Measurements from ENCODE around the gene NF1. TPM values are rescaled to one million over a fixed set of nuclear protein-coding genes. Genes with fewer than 3 reads are reported as not detected.

NF1 gene
- total RNA-seq, 1 experiment from 2014 or later = 164 TPM

DNA sequence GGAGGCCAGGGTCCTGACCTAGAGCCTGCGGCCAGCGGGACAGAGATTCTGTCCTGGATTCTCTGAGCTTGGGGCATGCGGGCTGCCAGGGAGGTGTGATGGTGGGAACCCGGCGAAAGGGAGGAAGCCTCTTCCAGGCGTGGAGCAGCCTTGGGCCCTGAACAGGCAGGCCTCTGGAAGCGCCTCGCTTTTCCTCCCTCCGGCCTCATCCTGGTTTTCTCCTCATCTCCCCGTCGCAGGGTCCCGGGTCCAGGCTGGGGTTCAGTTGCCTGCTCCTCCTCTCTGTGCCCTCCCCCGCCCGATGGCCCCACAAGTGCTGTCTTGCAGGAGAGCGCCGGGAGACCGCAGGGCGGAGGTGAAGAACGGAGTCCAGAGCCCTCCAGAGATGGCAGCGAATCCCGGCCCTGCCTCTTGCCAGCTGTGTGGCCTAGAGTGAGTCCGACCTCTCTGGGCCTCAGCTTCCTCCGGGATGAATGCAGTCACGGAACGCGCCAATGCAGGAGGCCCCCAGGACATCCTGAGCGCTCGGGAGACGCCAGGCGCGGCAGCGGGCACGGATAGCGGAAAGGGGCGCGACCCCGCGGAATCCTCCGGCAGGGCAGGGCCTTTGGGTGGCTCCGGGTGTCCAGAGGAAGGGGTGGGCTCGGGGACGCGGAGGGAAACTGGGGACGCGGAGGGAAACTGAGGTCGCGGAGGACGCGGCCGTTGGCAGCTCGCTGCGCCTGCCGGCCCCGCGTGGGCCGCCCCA, 296.1 kb downstream of the NF1 start:
- no peaks in the 10 kb centered on the region for H3K9me3 ChIP-seq (ENCODE audit: low read length)
- DNase-seq = no peak
- no peaks in the 10 kb centered on the region for H3K27me3 ChIP-seq (ENCODE audit: low read length)
- no peaks in the 10 kb centered on the region for H3K36me3 ChIP-seq (ENCODE audit: insufficient read depth, low read length)
- no peak overlapping the region for H3K4me2 ChIP-seq (ENCODE audit: low read depth, low read length, poor library complexity, severe bottlenecking)
- H3K9me2 ChIP-seq (replicated peaks; ENCODE audit: insufficient read depth, low read length) = no peaks in the 10 kb centered on the region
- H4K20me1 ChIP-seq (ENCODE audit: insufficient read depth, low read depth, low read length) = no peaks in the 10 kb centered on the region; the same call in 1 of the 2 replicates
- H3K27ac ChIP-seq (ENCODE audit: low read length) = no peak overlapping the region
- no peaks in the 10 kb centered on the region for H3K79me2 ChIP-seq (ENCODE audit: low read length)
- H3K4me1 ChIP-seq (ENCODE audit: low read length) = no peaks in the 10 kb centered on the region
- no peak overlapping the region for H2AFZ ChIP-seq (ENCODE audit: low read length)
- H3K4me3 ChIP-seq (ENCODE audit: low read length) = no peak overlapping the region
- no peak overlapping the region for H3K9ac ChIP-seq (ENCODE audit: low read length)

DNA sequence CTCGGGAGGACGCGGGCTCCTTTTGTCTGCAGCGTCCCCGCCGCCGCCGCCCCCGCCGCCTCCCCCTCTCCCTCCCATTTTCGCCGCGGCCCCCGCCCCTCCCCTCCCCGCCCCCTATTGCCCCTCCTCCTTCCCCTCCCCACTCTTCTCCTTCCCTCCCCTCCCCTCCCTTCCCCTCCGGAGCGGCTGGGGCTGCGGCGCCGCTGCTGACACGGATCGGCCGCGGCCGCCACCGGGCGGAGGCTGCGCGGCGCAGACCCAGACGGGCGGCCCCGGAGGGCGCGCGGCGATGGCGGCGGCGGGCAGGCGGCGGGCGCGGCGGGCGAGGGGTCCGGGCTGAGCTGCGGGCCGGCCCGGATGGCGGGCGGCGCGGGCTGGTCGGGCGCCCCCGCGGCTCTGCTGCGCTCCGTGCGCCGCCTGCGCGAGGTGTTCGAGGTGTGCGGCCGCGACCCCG, 296.7 kb downstream of the NF1 start, which contains the start of gene RAB11FIP4:
Gene RAB11FIP4, plus strand, starts transcription at position 180 of the 454 bp plus-strand sequence. Its CDS starts 178 bp downstream, at position 358.
- H3K9ac ChIP-seq (ENCODE audit: low read length) = no peak within 1 kb of the TSS
- no peaks in the 10 kb centered on the region for H3K4me1 ChIP-seq (ENCODE audit: low read length)
- no peak for DNase-seq
- no peaks in the 10 kb centered on the region for H3K9me2 ChIP-seq (replicated peaks; ENCODE audit: insufficient read depth, low read length)
- no peaks in the 10 kb centered on the region for H3K79me2 ChIP-seq (ENCODE audit: low read length)
- H2AFZ ChIP-seq (ENCODE audit: low read length) = no peak within 1 kb of the TSS
- H3K4me3 ChIP-seq (ENCODE audit: low read length) = no peak within 1 kb of the TSS
- H3K36me3 ChIP-seq (ENCODE audit: insufficient read depth, low read length) = no peaks in the 10 kb centered on the region
- no peaks in the 10 kb centered on the region for H3K9me3 ChIP-seq (ENCODE audit: low read length)
- no peaks in the 10 kb centered on the region for H3K27me3 ChIP-seq (ENCODE audit: low read length)
- H3K4me2 ChIP-seq (ENCODE audit: low read depth, low read length, poor library complexity, severe bottlenecking) = no peak within 1 kb of the TSS
- no peak within 1 kb of the TSS for H3K27ac ChIP-seq (ENCODE audit: low read length)
- peaks cover 4% of the 10 kb centered on the region; the same call in 1 of the 2 replicates for H4K20me1 ChIP-seq (ENCODE audit: insufficient read depth, low read depth, low read length)

DNA sequence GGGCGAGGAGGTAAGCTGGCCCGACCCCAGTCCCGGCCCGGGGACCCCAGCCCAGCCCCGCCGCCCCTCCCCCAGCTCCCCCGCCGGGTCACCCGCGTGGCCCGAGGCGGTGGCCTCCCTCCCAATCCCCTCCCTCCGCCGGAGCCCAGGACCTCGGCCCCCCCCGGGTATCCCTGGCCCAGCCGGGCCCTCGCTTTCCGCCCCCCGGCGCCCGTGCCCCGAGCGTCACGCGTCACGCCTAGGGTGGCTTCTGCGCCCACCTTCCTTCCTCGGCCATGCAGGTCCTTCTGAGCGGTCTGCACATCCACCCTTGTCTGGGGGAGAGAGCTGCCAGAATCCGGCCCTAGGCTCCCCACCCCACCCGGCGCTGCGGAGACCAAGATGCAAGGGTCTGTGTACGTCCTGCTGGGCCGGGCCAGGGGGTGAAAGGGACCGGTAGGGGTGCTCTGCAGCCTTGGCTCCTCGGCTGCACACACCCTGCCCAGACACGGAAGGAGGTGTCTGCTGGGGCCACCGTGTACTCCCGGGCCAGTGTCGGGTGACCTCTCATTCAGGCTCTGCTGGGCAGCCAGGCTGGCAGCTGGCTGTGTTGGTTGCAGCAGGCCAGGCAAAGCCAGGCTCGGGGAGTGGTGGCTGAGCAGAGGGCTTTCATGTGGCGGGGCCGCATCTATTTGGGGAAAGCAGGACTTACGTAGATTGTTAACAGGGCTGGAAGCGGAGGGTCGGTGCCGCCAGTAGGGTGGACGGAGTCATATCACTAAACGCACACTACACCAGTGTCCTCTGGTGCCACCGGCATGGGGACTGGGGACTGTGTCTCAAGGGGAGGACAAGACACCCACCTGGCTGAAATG, 297.5 kb downstream of the NF1 start:
- H2AFZ ChIP-seq (ENCODE audit: low read length) = no peak overlapping the region
- no peak overlapping the region for H3K27ac ChIP-seq (ENCODE audit: low read length)
- peaks cover 5% of the 10 kb centered on the region; the same call in 1 of the 2 replicates for H4K20me1 ChIP-seq (ENCODE audit: insufficient read depth, low read depth, low read length)
- no peak for DNase-seq
- H3K4me3 ChIP-seq (ENCODE audit: low read length) = no peak overlapping the region
- H3K79me2 ChIP-seq (ENCODE audit: low read length) = no peaks in the 10 kb centered on the region
- no peak overlapping the region for H3K4me2 ChIP-seq (ENCODE audit: low read depth, low read length, poor library complexity, severe bottlenecking)
- no peaks in the 10 kb centered on the region for H3K4me1 ChIP-seq (ENCODE audit: low read length)
- H3K9me3 ChIP-seq (ENCODE audit: low read length) = no peaks in the 10 kb centered on the region
- H3K27me3 ChIP-seq (ENCODE audit: low read length) = no peaks in the 10 kb centered on the region
- no peaks in the 10 kb centered on the region for H3K9me2 ChIP-seq (replicated peaks; ENCODE audit: insufficient read depth, low read length)
- no peak overlapping the region for H3K9ac ChIP-seq (ENCODE audit: low read length)
- no peaks in the 10 kb centered on the region for H3K36me3 ChIP-seq (ENCODE audit: insufficient read depth, low read length)

DNA sequence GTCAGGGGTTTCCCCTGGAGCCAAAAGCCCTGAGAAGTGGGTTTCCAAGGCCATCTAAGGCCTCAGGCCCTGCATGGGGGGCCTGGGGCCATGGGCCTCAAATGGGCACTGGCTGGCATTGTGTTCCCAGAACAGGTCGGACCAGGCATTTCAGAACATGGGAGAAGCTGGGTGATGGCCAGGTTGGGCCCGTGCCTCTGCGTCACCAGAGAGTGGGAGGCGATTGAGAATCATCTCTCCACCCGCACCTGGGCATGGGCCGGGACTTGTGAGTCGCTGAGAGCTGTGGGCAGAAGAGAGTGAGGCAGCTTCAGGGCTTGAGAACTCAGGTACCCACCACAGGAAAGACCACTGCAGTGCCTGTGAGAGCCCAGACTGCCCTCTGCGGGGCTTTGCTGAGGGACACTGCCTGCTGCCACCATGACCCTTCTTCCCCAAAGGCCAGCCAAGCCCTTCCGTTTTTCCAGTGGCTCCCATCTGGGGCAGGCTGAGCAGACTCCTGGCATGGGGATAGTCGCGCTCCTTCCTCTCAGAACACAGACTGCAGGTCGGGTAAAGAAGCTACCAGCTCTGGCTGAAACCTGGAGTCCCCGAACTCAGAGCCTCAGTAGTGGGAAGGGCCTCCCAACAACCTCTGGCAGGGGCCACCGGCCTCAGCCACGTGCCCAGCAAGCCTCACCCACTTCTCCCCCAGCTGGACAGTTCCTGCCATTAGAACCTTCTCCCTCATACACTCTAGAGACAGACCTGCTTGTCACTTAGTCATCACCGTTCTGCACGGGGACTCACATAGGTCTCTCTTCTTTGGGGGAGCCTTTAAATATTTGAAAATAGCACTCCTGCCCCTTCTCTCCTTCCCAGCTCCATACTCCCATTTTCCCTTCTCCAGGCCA, 298.3 kb downstream of the NF1 start:
- H3K9me2 ChIP-seq (replicated peaks; ENCODE audit: insufficient read depth, low read length) = no peaks in the 10 kb centered on the region
- no peak overlapping the region for H3K27ac ChIP-seq (ENCODE audit: low read length)
- no peaks in the 10 kb centered on the region for H3K27me3 ChIP-seq (ENCODE audit: low read length)
- peaks cover 5% of the 10 kb centered on the region; the same call in 1 of the 2 replicates for H4K20me1 ChIP-seq (ENCODE audit: insufficient read depth, low read depth, low read length)
- H3K9me3 ChIP-seq (ENCODE audit: low read length) = no peaks in the 10 kb centered on the region
- no peaks in the 10 kb centered on the region for H3K4me1 ChIP-seq (ENCODE audit: low read length)
- no peak overlapping the region for H3K4me3 ChIP-seq (ENCODE audit: low read length)
- no peak overlapping the region for H3K4me2 ChIP-seq (ENCODE audit: low read depth, low read length, poor library complexity, severe bottlenecking)
- no peaks in the 10 kb centered on the region for H3K79me2 ChIP-seq (ENCODE audit: low read length)
- DNase-seq = no peak
- no peak overlapping the region for H2AFZ ChIP-seq (ENCODE audit: low read length)
- H3K9ac ChIP-seq (ENCODE audit: low read length) = no peak overlapping the region
- no peaks in the 10 kb centered on the region for H3K36me3 ChIP-seq (ENCODE audit: insufficient read depth, low read length)

DNA sequence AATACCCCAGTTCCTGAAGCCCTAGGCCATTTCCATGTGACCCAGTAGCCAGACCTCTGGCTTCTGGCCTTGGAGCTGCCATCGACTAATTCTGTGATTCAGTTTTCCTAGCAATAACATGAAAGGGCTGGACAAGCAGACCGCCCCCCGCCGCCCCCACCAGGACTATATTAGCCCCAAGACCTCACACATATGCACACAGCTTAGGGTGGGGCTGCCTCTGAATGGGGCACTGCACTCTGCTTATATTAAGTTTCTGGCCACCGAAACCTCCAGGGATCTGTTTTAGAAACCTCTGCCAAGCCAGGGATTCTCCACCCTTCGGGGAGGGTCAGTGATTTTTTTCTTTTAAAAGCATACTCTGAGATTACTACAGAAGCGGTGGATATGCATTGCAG, 299.0 kb downstream of the NF1 start:
- Histone ChIP-seq H3K4me3 (ENCODE audit: low read length) (no peak overlapping the region), H3K9me2 (replicated peaks; ENCODE audit: insufficient read depth, low read length) (no peaks in the 10 kb centered on the region), H3K27ac (ENCODE audit: low read length) (no peak overlapping the region), H2AFZ (ENCODE audit: low read length) (no peak overlapping the region), H3K4me1 (ENCODE audit: low read length) (no peaks in the 10 kb centered on the region), H3K79me2 (ENCODE audit: low read length) (no peaks in the 10 kb centered on the region), H3K27me3 (ENCODE audit: low read length) (no peaks in the 10 kb centered on the region), H4K20me1 (ENCODE audit: insufficient read depth, low read depth, low read length) (peaks cover 5% of the 10 kb centered on the region; the same call in 1 of the 2 replicates), H3K36me3 (ENCODE audit: insufficient read depth, low read length) (no peaks in the 10 kb centered on the region), H3K9me3 (ENCODE audit: low read length) (no peaks in the 10 kb centered on the region), H3K9ac (ENCODE audit: low read length) (no peak overlapping the region), H3K4me2 (ENCODE audit: low read depth, low read length, poor library complexity, severe bottlenecking) (no peak overlapping the region)
- DNase-seq = no peak

GRCh38 chr17:31394544-31394943, 299.8 kb downstream of the NF1 start:
- Histone ChIP-seq H2AFZ (ENCODE audit: low read length) (no peak overlapping the region), H3K4me2 (ENCODE audit: low read depth, low read length, poor library complexity, severe bottlenecking) (no peak overlapping the region), H3K4me3 (ENCODE audit: low read length) (no peak overlapping the region), H3K36me3 (ENCODE audit: insufficient read depth, low read length) (no peaks in the 10 kb centered on the region), H3K27ac (ENCODE audit: low read length) (no peak overlapping the region), H3K4me1 (ENCODE audit: low read length) (no peaks in the 10 kb centered on the region), H4K20me1 (ENCODE audit: insufficient read depth, low read depth, low read length) (peaks cover 5% of the 10 kb centered on the region; the same call in 1 of the 2 replicates), H3K9me3 (ENCODE audit: low read length) (no peaks in the 10 kb centered on the region), H3K79me2 (ENCODE audit: low read length) (no peaks in the 10 kb centered on the region), H3K9me2 (replicated peaks; ENCODE audit: insufficient read depth, low read length) (no peaks in the 10 kb centered on the region), H3K27me3 (ENCODE audit: low read length) (no peaks in the 10 kb centered on the region), H3K9ac (ENCODE audit: low read length) (no peak overlapping the region)
- peak; percentile 85 for DNase-seq

DNA sequence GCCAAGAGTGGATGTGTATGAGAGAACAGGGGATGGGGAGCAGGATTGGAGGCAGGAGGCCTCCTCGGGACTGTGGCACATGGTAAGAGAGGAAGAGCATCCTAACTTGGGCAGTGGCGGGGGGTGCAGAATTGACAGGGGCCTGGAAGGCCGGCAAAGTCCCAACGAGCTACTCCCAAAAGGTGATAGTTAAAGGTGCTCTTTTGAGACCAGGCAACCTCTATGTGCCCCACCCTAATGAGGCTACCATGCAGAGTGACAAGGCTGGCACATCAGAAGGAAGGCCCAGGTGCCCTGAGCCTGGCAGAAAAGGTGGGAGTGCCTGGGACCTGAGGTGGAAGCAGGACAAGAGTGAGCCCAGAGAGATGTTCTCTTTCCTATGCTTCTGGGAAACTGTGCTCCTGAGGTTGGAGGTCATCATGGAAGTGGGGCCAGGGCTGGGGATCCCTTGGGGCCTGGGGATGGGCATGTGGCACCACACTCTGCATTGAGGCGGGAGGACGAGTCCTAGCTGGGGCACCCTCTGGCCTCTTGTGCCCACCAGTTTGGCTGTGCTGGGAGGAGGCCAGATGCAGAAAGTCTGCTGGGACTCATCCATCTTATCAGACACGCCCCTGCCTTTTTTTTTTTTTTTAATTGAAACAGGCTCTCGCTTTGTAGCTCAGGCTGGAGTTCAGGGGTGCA, 302.6 kb downstream of the NF1 start:
- Histone ChIP-seq H3K36me3 (ENCODE audit: insufficient read depth, low read length) (no peaks in the 10 kb centered on the region), H3K4me1 (ENCODE audit: low read length) (no peaks in the 10 kb centered on the region), H3K27me3 (ENCODE audit: low read length) (no peaks in the 10 kb centered on the region), H3K9ac (ENCODE audit: low read length) (no peak overlapping the region), H4K20me1 (ENCODE audit: insufficient read depth, low read depth, low read length) (peaks cover 5% of the 10 kb centered on the region; the same call in 1 of the 2 replicates), H3K9me3 (ENCODE audit: low read length) (no peaks in the 10 kb centered on the region), H3K4me2 (ENCODE audit: low read depth, low read length, poor library complexity, severe bottlenecking) (no peak overlapping the region), H2AFZ (ENCODE audit: low read length) (no peak overlapping the region), H3K4me3 (ENCODE audit: low read length) (no peak overlapping the region), H3K9me2 (replicated peaks; ENCODE audit: insufficient read depth, low read length) (no peaks in the 10 kb centered on the region), H3K79me2 (ENCODE audit: low read length) (no peaks in the 10 kb centered on the region), H3K27ac (ENCODE audit: low read length) (no peak overlapping the region)
- no peak for DNase-seq

Data from Karpas-422 (cell line).